NT2/D1 (cell line): ENCODE measurements around the gene RNU1-3.
"Not testable (repeated sequence)": the region's sequence is repeated elsewhere in the genome, so short reads cannot be mapped to it uniquely, and the experiment has no call there.

Experiments used
- DNase-seq: peaks from one replicate; pipeline ENCODE4 v3.0.0-alpha.2; 2011; ENCODE audit warnings: low read depth, low spot score
- H3K27me3 ChIP-seq: 2 replicates; pipeline ENCODE4 v1.6.0; 2011; ENCODE audit warnings: mild to moderate bottlenecking; ENCODE audit not compliant: insufficient read length, insufficient read depth
- H3K36me3 ChIP-seq: 2 replicates; pipeline ENCODE4 v1.6.1; 2011; ENCODE audit warnings: mild to moderate bottlenecking, low read length, mixed read lengths; ENCODE audit not compliant: insufficient read depth, insufficient read length
- H3K4me1 ChIP-seq: 2 replicates; pipeline ENCODE4 v1.5.1; 2011; ENCODE audit not compliant: insufficient read depth, insufficient read length
- H3K4me3 ChIP-seq: 2 replicates; pipeline ENCODE4 v1.5.1; 2011; ENCODE audit warnings: low read depth; ENCODE audit not compliant: insufficient read length
- H3K9ac ChIP-seq: 2 replicates; pipeline ENCODE4 v1.6.0; 2011; ENCODE audit warnings: low read depth; ENCODE audit not compliant: insufficient read length
- H3K9me3 ChIP-seq: 2 replicates; pipeline ENCODE4 v1.5.1; 2011; ENCODE audit warnings: mild to moderate bottlenecking, low read length; ENCODE audit not compliant: insufficient read depth
- SUZ12 ChIP-seq: IDR thresholded peaks from 2 replicates; pipeline ENCODE4 v1.6.1; 2011; ENCODE audit not compliant: insufficient read length, insufficient read depth; ENCODE audit errors: extremely low read depth
- YY1 ChIP-seq: IDR thresholded peaks from 2 replicates; pipeline ENCODE4 v1.6.1; 2011; ENCODE audit not compliant: insufficient read length, insufficient read depth
- ZNF274 ChIP-seq: IDR thresholded peaks from 2 replicates; pipeline ENCODE4 v1.6.1; 2011; ENCODE audit warnings: mild to moderate bottlenecking, low read depth, low read length

RNU1-3 gene

DNA sequence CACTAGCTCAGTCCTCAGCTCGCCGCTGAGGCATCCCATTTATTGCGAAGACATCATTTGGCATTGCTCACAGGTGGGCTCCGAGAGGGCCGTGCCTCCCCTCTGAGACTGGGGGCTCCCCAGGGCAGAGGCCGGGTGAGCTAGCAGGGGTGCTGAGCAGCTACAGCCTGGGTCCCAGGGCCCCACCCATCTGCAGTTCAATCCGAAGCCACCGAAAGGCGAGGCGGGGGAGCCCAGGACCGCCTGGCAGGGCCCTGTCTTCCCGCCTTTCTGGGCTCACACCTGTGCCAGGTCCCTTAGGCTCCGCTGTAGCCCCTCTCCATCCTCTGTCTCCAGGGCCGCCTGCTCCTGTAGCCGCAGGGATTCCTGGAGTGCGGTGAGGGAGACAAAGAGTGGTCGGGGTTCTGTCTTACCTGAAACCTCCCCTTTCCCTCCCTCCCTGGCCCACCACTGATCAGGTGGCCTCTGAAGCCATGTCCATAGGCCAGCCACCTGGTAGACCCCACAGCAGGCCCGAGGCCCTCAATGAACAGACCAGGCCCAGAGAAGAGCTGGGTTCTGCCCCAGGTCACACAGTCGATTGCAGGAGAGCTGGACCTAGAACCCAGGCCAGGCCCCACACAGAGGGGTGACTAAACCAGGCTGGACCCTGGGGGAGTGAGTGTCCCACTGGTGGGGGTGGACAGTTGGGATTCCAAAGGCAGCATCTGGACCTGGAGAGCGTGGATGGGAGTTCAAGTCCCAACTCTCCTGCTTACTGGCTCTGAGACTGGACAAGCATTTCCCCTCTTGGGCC lies 35.3 kb downstream of the RNU1-3 start:
- H3K36me3 ChIP-seq = peaks cover 53% of the 10 kb centered on the region
- H3K9me3 ChIP-seq = no peaks in the 10 kb centered on the region
- no peak for DNase-seq
- TF ChIP-seq SUZ12 (no peak), ZNF274 (no peak), YY1 (no peak)
- H3K27me3 ChIP-seq = no peaks in the 10 kb centered on the region
- no peak overlapping the region for H3K4me3 ChIP-seq
- H3K9ac ChIP-seq = peak overlapping the region; percentile 61
- H3K4me1 ChIP-seq = no peaks in the 10 kb centered on the region

DNA sequence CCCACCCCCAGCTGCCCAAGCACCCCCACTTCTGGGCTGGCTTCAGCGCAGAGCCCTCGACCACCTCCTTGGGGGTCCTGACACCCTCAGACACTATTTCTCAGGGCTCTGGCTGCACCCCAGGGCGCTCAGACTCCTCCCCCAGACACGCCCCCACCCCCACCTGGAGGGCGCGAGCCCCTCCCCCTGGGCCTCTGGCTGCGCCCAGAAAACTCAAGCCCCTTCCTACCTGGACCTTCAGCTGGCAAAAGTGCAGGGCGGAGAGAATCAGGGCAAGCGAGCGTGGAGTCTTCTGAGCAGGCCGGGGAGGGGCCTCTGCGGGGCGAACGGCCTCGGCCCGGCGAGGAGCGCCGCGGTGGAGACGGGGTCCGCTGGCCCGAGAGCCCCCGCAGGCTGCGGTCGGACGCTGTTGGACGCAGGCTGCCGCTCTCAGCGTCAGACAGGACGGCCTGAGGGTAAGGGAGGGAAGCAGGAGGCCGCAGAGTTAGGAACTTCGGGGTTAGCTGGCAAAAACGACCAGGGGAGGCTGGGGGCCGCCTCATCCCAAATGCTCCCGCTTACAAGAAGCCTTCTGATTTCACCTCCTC lies 36.0 kb downstream of the RNU1-3 start:
- H3K4me3 ChIP-seq = no peak overlapping the region
- H3K27me3 ChIP-seq = no peaks in the 10 kb centered on the region
- TF ChIP-seq SUZ12 (no peak), ZNF274 (no peak), YY1 (no peak)
- no peak for DNase-seq
- H3K9ac ChIP-seq = peak overlapping the region; percentile 61
- H3K36me3 ChIP-seq = peaks cover 60% of the 10 kb centered on the region
- no peaks in the 10 kb centered on the region for H3K9me3 ChIP-seq
- H3K4me1 ChIP-seq = no peaks in the 10 kb centered on the region

DNA sequence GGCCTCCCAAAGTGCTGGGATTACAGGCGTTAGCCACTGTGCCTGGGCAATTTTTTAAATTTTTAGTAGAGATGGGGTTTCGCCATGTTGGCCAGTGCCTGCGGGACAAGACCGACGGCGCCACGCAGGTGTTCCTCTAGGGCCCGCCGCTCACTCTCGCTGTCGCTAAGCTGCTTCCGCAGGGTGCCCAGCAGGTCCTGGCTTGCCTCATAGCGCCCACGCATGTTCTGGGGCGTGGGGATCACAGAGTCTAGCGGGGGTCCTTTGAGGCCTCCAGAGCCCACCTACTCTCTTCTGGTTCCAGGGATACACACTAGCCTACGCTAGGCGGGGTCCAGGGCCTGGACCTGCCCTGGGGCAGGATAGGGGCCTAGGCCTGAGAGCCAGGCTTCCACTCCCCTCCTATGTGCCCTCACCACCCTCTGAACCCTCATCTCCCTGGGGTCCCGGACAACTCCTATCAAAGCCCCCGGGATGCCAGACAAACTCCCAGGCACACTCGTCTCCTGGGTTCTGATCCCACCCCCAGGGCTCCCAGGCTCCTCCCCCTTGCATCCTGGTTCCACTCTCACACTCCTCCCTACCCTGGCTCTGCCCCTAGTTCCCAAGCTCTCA lies 36.7 kb downstream of the RNU1-3 start:
- DNase-seq, H3K27me3 ChIP-seq, H3K4me1 ChIP-seq, H3K9ac ChIP-seq, H3K4me3 ChIP-seq, H3K9me3 ChIP-seq: not testable (repeated sequence)
- peaks cover 65% of the 10 kb centered on the region for H3K36me3 ChIP-seq

DNA sequence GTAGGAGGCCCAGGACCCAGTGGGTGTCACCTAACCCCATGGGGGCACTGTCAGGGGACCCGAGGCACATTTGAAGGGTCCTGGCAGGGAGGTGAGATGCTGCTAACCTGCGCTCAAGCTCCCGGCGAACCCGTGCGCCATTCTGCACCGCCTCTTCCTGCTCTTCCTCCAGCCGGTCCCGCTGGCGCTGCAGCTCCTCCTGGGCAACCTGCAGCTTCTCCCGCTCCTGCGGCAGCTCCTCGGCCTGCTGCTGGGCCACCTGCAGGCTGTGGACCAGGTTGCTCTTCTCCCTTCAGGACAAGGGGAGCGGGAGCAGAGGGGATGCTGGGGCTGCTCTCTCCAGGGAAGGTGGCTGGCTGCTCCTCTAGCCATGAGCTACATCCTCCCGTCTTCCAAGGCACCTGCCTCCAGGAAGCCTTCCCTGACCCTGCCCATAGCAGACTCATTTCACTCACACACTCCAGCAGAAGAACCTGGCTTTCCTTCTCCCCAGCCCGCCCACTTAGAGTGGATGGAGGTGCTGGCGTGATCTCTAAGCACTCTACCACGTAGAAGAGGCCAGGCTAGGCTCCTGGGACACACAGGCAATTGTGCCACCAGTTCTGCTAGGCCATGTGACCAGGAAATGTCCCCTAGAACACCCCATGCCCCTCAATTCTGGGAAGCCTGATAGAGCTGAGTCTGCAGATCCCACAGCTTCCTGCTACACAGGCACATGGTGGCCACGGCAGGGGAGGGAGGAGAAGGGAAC lies 38.2 kb downstream of the RNU1-3 start:
- H3K9ac ChIP-seq = no peak overlapping the region
- H3K4me1 ChIP-seq = no peaks in the 10 kb centered on the region
- H3K9me3 ChIP-seq = no peaks in the 10 kb centered on the region
- no peak overlapping the region for H3K4me3 ChIP-seq
- no peak for TF ChIP-seq SUZ12
- no peak for TF ChIP-seq ZNF274
- no peak for TF ChIP-seq YY1
- DNase-seq = no peak
- no peaks in the 10 kb centered on the region for H3K27me3 ChIP-seq
- H3K36me3 ChIP-seq = peaks cover 68% of the 10 kb centered on the region

DNA sequence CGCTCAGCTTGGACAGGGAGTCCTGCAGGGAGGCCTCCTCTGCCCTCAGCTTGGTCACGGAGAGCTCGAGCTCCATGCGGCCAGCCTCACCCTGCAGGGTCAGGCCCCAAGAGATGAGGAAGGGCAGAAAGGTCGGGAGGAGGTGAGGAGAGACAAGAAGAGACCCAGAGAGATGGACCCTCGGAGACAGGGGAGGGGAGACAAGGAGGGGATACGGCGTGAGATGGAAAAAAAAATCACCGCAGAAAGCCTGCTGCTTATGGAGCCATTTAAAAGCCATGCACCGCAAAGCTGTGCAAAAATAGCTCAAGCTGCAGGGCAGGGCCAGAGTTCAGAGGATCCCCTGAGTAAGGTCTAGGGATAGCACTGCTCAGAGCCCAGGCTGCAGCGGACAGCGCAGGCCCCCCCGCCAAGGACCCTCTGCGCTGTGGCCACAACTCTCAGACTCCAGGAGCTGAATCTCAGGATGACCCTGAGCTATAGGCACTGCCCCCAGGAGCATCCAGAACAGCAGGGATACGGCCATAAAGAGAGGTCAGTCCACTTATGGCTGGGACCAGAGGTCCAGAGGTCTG lies 40.3 kb downstream of the RNU1-3 start:
- H3K36me3 ChIP-seq = peaks cover 63% of the 10 kb centered on the region
- H3K4me3 ChIP-seq, H3K4me1 ChIP-seq, H3K9ac ChIP-seq, H3K9me3 ChIP-seq, DNase-seq, H3K27me3 ChIP-seq: not testable (repeated sequence)

DNA sequence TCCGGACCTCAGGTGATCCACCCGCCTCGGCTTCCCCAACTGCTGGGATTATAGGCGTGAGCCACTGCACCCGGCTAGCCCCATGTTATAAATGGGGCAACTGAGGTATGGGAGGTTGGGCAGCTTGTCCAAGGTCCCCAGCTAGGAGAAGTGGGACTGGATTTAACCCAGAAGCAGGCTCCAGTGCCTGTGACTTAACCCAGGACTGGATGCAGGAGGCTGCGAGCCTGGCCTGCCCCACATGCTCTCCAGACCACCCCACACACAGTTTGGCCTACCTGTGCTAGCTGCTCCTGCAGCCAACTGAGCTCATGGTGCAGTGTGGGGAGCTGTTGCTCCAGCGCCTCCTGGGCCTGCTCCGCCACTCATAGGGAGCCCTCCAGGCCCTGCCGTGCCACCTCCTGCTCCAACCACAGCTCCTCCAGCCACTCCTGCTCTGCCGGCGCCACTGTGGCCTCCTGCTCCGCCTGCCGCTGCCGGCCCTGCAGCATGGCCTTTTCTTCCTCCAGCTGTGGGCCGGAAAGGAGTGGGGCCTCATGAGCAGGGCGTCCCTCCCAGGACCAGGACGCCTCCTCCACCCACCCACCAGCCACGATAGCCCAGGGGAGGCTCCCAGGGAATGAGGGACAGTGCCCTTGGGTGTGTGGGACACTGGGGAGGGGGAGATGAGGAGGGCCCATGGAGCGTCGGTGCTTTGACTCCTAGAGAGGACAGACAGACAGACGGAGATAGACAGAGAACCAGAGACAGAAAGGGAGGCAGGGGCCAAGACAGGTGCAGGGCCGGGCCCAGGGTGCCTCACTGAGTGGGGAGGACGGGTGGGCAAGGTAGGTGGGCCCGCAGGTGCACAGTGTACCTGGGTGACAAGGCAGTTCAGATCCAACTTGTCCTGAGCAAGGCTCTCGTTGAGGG lies 41.0 kb downstream of the RNU1-3 start:
- no peaks in the 10 kb centered on the region for H3K27me3 ChIP-seq
- no peak overlapping the region for H3K4me3 ChIP-seq
- peaks cover 56% of the 10 kb centered on the region for H3K36me3 ChIP-seq
- peaks cover 2% of the 10 kb centered on the region for H3K4me1 ChIP-seq
- no peak for TF ChIP-seq SUZ12
- TF ChIP-seq ZNF274 = no peak
- no peak for TF ChIP-seq YY1
- H3K9ac ChIP-seq = peak overlapping the region; percentile 37
- DNase-seq = no peak
- H3K9me3 ChIP-seq = no peaks in the 10 kb centered on the region

DNA sequence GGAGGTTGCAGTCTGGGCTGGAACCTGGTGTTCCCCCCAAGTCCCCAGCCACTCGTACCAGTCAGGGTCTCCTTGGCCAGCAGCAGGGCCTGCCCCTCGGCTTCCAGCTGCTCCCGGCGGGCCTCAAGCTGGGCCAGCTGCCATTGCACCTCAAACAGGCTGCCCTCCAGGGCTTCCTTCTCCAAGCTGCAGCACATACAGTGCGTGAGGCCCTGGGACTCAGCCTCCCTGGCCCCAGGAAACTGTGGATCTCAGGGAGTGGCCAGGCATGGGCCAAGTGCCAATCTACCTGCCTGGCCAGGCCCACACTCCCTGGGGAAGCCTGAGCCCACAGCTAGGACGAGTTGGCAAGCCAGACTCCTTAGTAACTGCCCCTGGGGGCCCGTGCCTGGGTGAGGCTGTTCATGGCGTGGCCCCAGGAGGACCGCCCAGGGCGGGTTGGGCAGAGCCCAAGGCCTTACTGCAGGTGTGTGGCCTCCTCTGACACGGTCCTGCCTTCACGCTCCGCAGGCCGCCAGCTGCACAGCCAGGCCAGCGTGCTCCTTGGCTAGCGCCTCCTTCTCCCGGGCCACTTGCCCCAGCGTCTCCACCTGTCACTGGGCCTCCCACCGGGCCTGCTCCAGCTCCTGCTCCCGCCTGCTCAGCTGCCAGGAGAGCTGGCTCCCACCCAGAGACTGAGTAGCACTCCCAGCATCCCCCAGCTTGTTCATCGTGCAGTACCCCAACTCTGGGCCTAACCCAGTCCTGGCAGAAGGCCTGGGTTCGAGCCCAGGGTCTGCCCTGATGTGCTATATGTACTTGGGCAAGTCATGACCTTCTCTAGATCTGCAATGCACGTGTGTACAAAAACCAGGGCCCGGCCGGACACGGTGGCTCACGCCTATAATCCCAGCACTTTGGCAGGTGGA lies 42.7 kb downstream of the RNU1-3 start:
- not testable (repeated sequence) for H3K9ac ChIP-seq, H3K4me3 ChIP-seq
- H3K36me3 ChIP-seq = peaks cover 48% of the 10 kb centered on the region

DNA sequence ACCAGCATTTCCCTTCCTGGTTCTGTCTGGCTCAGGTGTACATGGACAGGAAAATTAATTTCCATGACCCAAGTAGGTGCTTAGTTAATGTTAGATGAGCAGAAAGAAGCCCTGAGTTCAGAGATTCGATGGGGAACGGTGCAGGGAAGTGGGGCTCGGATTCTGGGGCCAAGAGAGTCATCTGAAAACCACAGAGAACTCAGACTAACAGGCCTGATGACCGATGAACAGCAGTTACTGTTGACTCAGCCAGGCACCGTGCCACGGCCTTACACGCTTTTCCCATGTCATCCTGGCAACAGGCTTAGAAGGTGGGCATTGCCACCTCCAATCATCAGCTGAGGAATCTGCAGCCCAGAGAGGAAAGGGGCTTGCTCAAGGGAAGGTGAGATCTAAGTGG lies 43.4 kb downstream of the RNU1-3 start:
- H3K9ac ChIP-seq, H3K9me3 ChIP-seq, DNase-seq, H3K4me3 ChIP-seq, H3K27me3 ChIP-seq, H3K4me1 ChIP-seq: not testable (repeated sequence)
- peaks cover 47% of the 10 kb centered on the region for H3K36me3 ChIP-seq

More for the DNA sequence above, 42.7 kb downstream of the RNU1-3 start:
- not testable (repeated sequence) for DNase-seq, H3K9me3 ChIP-seq, H3K27me3 ChIP-seq, H3K4me1 ChIP-seq
